ENCODE results near the gene MMEL1. TPM values are rescaled to one million over a fixed set of nuclear protein-coding genes. Genes with fewer than 3 reads are reported as not detected.

Gene MMEL1
- total RNA-seq, 2 donors from 2014 or later: 4.6 to 13.6 TPM

DNA sequence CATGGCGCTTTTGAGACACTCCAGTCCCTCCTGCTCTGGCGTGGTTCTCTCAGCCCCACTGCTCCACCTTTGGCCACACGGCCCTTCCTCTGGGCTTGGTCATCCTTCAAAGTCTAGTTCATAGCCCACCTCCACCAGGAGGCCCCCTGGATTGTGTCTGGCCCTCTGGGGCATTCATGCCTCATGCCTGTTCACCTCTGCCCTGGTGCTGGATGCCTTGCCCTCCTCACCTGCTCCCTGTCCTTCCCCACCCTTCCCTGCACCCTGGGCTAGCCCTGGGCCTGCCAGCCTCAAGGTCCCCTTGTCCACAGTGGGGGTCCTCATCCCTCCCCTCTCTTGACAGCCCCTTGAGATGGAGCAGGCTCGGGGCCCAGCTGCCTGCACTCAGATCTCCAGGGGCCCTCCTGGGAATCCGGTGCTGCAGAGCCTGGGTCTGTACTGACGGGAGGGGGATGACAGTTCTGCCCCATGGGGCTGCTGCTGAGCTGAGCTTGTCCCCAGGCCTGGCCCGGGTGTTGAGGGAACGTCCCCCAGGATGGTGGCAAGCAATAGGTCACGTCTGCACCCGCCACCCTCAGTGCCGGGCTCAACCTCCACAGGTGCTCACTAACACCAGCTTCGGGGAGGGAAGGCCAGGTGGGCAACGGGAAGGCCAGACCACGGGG lies 27.8 kb downstream of the MMEL1 start:
- Histone ChIP-seq H3K4me3 (no peak overlapping the region), H3K9me3 (no peaks in the 10 kb centered on the region), H3K27ac (no peak overlapping the region), H3K36me3 (no peaks in the 10 kb centered on the region), H3K27me3 (replicated peaks; ENCODE audit: insufficient read depth) (no peaks in the 10 kb centered on the region), H3K4me1 (replicated peaks) (no peaks in the 10 kb centered on the region)
- intact Hi-C loops (cut with DNase I): no loop called here
- 86% methylated on average over 13 of the region's 14 CpGs for WGBS
- no peak for DNase-seq (ENCODE audit: low spot score)
- no peak for TF ChIP-seq POLR2A (IDR thresholded peaks at IDR 0.05)
- TF ChIP-seq POLR2AphosphoS5 (IDR thresholded peaks at IDR 0.05): no peak
- no peak for TF ChIP-seq CTCF (IDR thresholded peaks at IDR 0.05)

GRCh38 chr1:2604156-2604843 lies 28.5 kb downstream of the MMEL1 start:
- no peak overlapping the region for H3K27ac ChIP-seq
- H3K36me3 ChIP-seq: no peaks in the 10 kb centered on the region
- WGBS: 89% methylated on average over 19 of the region's 19 CpGs
- intact Hi-C loops (cut with DNase I): no loop called here
- no peaks in the 10 kb centered on the region for H3K27me3 ChIP-seq (replicated peaks; ENCODE audit: insufficient read depth)
- DNase-seq (ENCODE audit: low spot score): no peak
- TF ChIP-seq CTCF (IDR thresholded peaks at IDR 0.05): no peak
- TF ChIP-seq POLR2AphosphoS5 (IDR thresholded peaks at IDR 0.05): no peak
- no peak for TF ChIP-seq POLR2A (IDR thresholded peaks at IDR 0.05)
- no peaks in the 10 kb centered on the region for H3K9me3 ChIP-seq
- no peak overlapping the region for H3K4me3 ChIP-seq
- H3K4me1 ChIP-seq (replicated peaks): no peaks in the 10 kb centered on the region

GRCh38 chr1:2603521-2604155 lies 29.2 kb downstream of the MMEL1 start:
- no peaks in the 10 kb centered on the region for H3K36me3 ChIP-seq
- WGBS: 80% methylated on average over 22 of the region's 25 CpGs
- intact Hi-C loops (cut with DNase I): no loop called here
- H3K9me3 ChIP-seq: no peaks in the 10 kb centered on the region
- H3K27me3 ChIP-seq (replicated peaks; ENCODE audit: insufficient read depth): no peaks in the 10 kb centered on the region
- no peak for DNase-seq (ENCODE audit: low spot score)
- TF ChIP-seq POLR2AphosphoS5 (IDR thresholded peaks at IDR 0.05) (no peak), CTCF (IDR thresholded peaks at IDR 0.05) (no peak), POLR2A (IDR thresholded peaks at IDR 0.05) (no peak)
- H3K4me1 ChIP-seq (replicated peaks): no peaks in the 10 kb centered on the region
- H3K4me3 ChIP-seq: no peak overlapping the region
- H3K27ac ChIP-seq: no peak overlapping the region

DNA sequence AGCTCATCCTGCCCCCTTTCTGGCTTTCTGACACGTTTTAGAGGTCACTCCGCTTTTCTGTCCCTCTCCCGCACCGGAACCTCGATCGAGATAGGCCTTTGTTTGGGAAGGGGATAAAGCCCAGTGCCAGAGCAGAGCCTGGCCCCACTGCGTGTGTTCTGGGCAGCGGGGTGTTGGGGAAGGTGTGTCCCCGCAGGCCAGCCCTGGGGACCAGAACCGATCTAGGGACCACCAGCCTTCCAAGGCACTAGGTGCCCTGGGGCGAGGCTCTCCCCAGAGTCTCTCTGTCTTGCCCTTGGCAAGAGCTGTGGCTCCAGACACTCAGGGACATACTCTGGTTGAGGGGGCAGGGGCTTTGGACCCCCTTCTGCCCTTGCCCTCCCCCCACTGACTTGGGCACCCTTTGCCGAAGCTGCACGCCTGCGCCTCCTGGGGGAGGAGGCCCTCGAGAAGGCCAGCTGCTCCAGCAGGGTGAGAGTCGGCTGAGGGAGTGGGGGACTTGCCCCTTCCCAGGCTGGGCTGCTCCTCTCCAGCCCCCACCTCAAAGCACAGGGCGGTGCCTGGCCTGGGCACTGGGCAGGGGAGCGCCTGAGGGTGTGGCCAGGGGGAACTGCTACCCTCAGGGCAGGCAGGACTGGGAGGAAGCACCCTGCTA lies 29.8 kb downstream of the MMEL1 start:
- DNase-seq (ENCODE audit: low spot score): no peak
- WGBS: 84% methylated on average over 18 of the region's 18 CpGs

More for the DNA sequence above, 29.8 kb downstream of the MMEL1 start:
- intact Hi-C loops (cut with DNase I): no loop called here
- Histone ChIP-seq H3K4me3 (no peak overlapping the region), H3K36me3 (no peaks in the 10 kb centered on the region), H3K9me3 (no peaks in the 10 kb centered on the region), H3K27me3 (replicated peaks; ENCODE audit: insufficient read depth) (no peaks in the 10 kb centered on the region), H3K4me1 (replicated peaks) (no peaks in the 10 kb centered on the region), H3K27ac (no peak overlapping the region)
- no peak for TF ChIP-seq CTCF (IDR thresholded peaks at IDR 0.05)
- TF ChIP-seq POLR2AphosphoS5 (IDR thresholded peaks at IDR 0.05): no peak
- no peak for TF ChIP-seq POLR2A (IDR thresholded peaks at IDR 0.05)

Data from prostate gland (tissue), 2 donors.